NCI-H2227 treated with DMSO at 0.1 percent for 48 hours (cell line): ENCODE measurements around the gene CLASP1.
"Not testable (repeated sequence)": the region's sequence is repeated elsewhere in the genome, so short reads cannot be mapped to it uniquely, and the experiment has no call there.

ENCODE experiments used
- DNase-seq: peaks from one replicate; lab custom pipeline; 2025; lab: John Stamatoyannopoulos, UW

CLASP1 gene

DNA sequence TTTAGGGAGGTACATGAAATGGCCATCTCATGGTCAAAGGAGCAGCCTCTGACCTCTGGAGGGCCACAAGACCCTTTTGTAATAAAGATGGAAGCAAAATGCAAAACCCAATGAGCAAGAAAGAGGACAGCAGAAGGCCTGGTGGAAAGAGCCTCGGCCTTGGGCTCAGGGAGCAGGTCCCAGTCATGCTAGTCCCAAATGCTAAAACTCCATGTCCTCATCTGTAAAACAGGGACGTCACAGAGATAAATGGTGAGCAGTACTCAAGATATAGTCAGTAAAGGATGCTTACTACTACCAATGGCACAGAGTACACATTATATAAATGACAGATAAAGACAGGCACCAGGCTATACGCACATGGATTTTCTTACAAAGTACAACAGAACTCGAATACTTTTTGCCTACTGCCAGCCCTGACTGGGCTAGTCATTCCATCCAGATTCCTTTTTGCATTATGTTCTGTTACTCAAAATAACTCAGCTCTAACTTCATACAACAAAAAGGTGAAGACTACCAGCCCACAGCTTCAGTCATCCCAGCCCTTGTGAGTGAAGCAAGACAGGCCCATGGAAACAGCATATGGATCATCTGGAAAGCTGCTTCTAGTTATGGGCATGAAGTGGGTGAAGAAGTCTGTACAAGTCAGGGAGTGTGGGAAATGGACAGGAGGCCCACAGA lies 299.4 kb downstream of the CLASP1 start:
- DNase-seq, result no peak

DNA sequence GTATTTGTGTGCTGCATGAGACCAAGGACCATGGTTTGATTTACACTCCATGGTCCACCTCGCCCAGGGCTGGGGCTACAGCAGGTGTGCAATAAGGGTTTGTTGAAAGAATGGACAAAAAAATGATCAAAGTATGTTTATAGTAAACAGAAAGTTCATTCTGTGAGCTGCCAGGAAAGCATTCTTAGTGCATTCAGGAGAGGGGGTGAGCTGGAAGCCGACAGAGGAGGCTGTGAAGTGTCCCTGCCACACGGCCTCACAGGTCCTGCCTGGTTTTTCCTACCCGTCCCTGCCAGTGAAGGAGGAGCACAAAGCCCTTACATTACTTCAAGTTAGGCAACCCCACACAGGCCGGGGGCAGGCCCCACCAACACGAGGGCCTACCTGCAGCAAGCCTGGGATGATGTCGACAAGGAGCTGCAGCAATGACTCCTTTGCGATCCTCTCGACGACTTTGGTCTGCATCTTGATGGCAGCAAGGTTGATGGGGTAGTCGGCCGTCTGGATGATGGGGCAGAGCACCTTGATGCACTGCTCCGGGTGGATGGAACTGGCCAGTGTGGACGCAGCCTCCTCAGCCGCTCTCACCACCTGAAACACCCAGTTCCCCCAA lies 301.0 kb downstream of the CLASP1 start:
- DNase-seq, result no peak

DNA sequence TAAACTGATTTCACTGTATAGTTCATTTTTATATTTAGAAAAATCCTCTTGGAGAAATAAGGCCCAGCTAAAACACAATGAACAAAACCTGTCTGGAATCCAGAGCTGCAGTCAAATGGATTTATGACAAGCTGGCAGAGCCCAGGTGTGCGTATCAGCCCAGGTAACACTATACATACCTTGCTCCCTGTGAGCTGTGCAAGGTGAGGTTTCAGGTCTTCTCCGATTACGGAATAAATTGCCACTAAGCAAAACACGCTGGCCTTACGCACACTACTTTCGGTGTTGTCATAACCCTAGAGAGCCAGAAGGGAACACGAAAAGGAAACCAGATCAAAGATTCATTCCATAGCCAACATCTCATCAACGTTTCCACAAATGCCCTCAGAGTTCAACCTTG lies 302.4 kb downstream of the CLASP1 start:
- DNase-seq, result no peak

DNA sequence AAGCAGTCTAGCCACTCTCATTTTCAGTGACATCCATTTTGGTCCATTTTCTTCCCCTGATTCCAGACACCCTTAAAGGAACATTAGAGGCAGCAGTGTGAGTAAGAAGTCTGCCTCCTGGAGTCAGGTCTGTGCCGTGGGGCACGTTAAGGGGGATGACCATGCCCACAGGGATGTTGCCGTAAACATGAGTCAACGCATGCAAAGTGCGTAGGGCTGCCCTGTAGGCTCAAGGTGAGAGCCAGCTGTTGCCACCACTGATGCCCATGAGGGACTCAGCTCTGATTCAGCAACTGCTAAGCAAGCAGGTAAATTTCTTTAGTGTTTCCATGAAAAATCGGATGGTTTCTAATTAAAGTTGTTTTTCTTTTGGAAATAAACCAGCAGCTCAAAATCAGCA lies 302.9 kb downstream of the CLASP1 start:
- no peak for DNase-seq

DNA sequence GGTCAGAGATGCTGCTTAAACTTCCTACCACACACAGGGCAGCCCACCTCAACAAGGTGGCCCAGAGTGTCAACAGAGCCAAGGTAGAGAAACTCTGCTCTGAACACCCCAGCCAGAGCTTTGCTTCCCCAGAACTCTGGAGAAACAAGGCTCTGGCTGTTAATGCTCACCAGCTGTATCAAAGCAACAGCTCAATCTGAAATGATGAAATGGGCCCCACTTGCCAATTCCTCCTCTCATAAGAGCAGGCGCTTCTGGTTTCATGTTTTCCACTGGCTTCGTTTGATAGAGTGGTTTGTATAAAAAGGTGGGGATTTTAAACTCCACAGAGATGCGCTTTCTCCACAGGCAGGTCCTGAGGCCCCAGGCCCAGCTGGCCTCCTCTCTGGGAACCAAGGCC lies 303.4 kb downstream of the CLASP1 start:
- no peak for DNase-seq

DNA sequence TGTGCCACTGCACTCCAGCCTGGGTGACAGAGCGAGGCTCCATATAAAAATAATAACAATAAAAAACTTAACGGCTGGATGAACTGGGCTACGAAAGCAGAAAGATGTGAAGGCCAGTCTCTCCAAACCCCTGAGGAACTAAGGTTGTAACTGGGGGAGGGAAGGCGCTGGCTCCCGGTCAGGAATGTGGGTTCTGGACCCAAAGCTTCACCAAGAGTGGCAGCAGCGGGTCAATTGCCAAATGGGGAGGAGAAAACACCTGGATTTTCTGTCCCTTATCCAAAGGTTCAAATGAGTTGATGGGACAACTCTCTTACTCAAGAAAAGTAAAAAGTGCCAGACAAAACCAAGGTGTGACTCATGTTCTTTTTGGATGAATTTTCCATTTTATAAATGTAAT lies 304.2 kb downstream of the CLASP1 start:
- DNase-seq, result no peak

DNA sequence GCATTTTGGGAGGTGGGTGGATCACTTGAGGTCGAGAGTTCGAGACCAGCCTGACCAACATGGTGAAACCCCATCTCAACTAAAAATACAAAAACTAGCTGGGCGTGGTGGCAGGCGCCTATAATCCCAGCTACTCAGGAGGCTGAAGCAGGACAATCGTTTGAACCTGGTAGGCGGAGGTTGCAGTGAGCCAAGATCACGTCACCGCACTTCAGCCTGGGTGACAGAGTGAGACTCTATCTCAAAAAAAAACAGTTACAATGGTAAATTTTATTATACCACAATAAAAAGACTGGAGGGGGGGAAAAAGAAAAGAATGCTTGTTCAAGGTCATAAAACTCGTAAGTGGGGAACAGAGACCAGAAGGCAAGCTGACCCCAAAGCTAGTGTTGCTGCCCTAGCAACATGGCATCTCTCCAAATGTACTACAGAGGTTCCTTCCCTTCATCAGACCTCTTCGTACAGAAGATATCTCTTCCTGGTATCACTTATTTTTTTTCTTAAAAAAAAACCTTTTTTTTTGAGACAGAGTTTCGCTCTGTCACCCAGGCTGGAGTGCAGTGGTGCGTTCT lies 305.3 kb downstream of the CLASP1 start:
- not testable (repeated sequence) for DNase-seq

DNA sequence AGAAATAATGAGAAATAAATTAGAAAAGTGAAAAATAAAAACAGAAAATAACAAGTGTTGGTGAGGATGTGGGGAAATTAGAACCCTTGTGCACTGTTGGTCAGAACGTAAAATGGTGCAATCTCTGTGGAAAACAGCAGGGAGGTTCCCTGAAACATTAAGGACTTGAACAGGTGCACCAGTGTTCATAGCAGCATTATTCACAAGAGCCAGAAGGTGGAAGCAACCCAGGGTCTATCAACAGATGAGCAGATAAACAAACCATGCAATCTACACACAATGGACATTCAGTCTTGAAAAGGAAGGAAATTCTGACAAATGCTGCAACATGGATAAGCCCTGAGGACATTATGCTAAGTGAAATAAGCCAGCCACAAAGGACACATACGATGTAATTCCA lies 306.1 kb downstream of the CLASP1 start:
- DNase-seq, result no peak

DNA sequence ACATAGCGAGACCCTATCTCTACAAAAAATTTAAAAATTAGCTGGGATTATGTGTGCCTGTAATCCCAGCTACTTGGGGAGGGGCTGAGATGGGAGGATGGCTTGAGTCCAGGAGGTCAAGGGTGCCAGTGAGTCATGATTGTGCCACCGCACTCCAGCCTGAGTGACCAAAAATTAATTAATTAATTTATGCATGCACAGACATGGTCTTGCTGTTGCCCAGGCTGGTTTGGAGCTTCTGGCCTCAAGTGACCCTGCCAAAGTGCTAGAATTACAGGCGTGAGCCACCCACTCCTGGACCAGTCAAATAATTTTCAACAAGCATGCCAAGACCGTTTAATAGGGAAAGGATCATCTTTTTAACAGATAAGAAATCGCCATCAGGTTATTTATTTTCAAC lies 306.5 kb downstream of the CLASP1 start:
- no peak for DNase-seq

DNA sequence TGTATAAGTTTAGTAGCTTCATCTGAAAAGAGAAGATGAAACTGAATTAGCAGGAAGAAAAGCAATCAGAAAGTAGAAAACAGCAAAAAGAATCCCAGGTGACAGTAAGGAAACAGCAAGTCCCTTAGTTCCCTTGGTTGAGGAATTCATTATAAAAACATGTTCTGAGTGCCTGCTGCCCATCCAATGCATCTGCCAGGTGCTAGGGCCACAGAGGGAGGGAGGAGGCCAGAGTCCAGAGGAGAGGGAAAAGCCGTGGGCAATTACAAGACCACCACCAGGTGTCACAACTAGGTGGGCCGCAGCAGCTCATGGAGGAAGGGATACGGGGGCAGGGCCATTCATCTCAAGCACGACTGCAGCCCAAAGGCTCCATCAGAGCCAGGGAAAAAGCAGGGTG lies 308.3 kb downstream of the CLASP1 start:
- no peak for DNase-seq

DNA sequence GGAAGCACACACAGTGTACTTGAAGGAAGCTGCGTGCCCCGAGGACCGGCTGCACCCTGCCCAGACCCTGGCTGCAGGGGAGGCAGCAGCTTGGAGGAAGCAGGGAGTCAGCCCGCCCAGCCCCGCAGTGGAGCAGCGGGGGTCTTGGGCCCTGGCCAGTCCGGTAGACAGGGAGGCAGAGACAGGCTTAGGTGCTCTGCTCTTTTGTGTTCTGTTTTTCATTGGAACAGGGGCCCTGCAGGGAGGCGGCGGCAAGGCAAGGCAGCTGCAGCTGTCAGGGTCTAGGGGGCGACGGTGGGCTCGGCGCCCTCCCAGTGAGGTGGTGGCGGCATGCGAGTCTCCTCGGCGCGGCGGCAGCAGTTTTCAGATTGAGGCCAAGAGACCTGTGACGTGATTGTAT lies 311.0 kb downstream of the CLASP1 start:
- DNase-seq, result no peak

DNA sequence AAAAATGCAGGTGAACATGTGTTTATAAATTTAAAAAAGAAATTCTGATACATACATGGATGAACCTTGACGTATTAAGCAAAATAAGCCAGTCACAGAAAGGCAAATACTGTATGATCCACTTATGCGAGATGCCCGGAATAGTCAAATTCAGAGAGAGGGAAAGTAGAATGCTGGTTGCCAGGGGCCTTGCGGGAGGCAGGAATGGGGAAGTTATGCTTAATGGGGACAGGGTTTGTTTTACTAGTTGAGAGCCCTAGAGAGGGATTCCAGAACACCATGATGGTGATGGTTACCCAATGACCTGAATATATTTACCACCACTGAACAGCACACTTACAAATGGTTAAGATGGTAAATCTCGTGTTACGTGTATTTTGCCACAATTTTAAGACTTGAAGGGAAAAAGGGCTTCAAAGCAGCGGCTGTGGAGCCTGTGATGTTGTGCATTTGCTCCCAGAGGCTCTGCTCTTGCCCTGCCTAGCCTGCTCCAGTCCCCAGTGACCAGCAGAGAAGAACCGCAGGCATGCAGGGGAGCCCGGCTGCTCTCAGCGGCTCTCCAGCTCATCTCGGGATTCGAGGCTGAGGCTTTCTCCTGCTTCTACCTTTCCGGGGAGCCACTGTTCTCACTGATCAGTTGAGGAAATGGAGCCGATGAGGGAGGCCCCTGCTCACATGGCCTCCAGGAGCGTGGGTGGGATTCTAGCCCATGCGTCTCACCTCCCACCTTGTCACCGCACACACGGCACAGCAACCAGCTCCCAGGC lies 312.6 kb downstream of the CLASP1 start:
- no peak for DNase-seq

DNA sequence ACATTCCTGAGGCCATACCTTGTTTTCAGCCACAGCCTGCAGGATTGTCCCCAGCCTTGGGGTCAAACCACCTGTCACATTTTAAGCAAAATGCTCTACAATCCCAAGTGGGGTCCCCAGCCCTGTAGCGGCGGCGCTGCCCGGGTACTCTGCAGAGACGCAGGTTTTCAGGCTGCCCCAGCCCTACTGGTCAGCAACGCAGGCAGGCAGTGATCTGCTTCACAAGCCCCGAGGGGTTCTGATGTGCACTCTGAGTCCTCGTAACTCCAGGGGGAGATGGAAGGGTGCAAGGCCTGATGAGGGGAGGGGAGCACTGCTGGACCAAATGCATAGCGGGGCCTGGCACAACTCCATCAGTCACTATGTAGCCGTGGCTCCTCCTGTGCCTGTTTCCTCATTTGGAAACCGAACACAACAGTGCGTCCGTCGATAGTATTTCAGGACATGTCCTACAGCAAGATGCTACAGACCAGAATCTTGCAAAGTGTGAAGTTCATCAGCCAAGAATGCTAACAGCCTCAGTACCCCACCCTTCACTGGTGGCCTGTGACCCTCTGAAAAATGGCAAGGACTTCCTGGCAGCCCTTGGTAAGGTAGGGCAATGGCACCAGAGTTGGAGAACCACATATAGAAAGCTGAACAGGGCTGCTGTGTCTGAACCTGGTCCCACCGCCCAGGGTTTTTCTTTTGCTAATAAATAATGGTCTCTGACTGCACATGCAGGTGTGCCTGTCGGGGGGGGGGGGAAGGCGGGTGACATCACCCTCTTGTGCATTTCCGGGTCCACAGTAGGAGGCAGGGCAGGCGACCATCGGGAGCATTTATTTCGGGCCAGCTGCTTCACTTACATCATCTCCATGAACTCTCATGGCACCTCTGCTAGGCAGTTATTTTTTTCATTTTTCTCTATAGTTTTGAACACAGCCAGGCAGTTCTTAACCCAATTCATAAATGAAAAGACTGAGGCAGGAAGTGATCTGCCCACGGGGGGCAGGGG lies 313.7 kb downstream of the CLASP1 start:
- no peak for DNase-seq

DNA sequence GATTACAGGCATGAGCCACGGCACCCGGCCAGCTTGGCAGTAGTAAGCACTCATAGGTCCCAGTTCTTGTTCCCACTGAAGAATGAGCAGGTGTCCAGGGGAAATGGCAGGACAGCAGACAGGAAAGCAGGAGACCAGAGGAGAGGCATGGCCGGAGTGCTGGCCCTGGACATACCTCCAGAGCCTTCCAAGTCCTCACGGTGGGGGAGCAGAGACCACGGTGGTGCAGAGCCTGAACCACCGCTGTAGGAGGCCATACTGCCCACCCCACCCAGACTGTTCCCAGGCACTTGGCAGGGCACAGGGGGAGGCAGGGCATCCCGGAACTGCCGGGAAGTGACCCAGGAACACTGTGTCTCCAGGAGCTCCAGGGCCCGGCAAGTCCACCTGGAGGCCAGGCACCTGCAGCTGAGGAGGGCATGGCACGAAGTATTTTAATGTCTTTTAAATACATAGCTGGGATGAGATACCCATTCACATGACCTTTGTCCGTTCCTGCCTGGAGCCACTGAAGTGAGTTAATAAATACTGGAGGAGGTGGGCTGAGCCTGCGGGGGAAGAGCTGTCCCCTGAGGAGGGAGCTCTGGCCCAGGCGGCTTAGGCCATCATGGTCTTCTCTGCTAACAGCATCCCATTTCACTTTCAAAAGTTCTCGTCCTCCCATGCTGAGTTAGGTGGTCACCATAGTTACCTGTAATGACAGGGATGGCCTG lies 314.5 kb downstream of the CLASP1 start:
- no peak for DNase-seq

DNA sequence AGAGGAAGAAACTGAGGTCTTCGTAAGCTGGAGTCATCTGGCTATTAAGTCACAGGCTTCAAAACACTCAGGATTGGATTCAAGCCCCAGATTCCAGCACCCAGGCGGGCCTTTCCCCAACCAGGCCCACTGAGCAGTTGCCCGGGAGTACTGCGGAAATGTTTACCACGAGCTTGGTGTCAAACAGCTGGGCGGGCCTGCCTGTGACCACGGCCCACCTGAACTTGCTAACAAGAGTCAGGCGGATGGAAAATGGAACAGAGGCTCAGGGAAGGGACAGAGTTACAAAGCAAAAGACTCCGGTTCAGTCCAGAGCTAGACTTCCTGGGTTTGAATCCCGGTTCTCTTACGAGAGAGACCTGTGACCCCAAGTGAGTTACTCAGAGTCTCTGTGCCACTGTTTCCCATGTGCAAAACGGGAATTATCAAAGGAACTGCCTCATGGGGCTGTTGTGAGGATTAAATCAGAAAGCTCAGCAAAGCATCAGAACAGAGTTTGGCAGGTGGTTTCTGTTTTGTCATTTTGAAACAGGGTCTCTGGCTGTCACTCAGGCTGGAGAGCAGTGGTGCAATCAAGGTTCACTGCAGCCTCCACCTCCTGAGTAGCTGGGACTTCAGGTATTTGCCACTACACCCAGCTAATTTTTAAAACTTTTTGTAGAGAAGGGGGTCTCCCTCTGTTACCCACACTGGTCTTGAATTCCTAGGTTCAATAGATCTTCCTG lies 315.3 kb downstream of the CLASP1 start:
- no peak for DNase-seq

DNA sequence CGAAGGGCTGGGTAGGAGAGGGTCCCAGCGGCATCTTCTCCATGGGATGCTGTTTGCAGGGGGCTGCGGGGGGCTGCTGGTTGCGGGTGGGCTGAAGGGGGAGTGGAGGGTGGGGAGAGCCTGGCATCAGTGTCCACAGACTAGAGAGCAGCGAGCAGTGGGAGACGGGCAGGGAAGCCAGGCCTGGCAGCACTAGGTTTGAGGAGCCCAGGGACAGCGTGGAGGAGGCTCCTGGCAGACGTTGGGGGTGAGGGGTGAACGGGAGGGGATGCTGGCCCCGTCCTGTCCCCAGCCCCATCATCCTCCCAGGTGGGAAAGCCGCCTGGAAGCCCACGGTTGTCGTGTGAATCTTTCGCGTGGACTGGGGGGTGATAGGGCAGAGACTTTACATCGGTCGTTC lies 316.0 kb downstream of the CLASP1 start:
- no peak for DNase-seq

DNA sequence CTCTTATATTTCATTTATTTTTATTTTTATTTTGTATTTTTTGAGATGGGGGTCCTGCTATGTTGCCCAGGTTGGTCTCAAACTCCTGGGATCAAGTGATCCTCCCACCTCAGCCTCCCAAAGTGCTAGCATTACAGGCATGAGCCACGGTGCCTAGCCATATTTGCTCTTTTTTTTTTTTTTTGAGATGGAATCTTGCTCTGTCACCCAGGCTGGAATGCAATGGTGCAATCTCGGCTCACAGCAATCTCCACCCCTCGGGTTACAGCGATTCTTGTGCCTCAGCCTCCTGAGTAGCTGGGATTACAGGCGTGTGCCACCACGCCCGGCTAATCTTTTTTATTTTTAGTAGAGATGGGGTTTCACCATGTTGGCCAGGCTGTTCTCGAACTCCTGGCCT lies 317.9 kb downstream of the CLASP1 start:
- DNase-seq, result not testable (repeated sequence)

DNA sequence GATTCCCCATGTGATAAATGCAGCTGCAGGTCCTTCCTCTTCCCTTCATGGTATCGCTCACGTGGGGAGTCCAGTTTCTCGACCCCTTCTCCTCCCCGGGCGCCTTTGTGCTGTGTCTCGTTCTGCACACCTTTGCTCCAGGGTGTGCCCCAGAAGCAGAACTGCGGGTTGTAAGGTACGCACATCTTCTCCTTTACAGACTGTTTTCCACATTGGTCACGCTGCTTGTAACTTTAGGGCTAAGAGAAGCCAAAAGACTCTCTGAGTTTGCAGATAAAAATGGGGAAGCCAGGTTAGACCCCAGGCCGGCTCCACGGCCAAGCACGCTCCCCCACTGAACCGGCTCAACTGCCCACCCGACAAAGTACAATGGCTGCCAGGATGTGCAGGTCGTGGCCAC lies 318.3 kb downstream of the CLASP1 start:
- DNase-seq, result no peak

DNA sequence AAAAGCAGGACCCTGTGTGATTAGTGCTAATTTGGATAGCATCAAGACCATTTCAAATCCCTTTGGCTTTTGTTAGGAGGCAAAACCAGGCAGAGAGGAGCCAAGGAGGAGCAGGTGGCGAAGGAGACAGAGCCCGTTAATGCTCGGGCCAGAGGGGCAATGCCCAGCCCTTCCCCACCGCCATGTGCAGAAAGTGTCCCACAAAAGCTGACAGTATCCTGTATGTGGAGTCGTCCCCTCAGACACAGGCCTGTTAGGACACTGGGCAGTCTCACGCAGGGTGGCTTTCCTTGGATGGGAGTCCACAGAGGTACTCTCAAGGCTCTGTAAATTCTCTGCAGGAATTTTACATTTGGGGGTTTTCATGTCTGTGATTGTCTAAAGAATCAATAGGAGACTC lies 319.5 kb downstream of the CLASP1 start:
- DNase-seq, result no peak

DNA sequence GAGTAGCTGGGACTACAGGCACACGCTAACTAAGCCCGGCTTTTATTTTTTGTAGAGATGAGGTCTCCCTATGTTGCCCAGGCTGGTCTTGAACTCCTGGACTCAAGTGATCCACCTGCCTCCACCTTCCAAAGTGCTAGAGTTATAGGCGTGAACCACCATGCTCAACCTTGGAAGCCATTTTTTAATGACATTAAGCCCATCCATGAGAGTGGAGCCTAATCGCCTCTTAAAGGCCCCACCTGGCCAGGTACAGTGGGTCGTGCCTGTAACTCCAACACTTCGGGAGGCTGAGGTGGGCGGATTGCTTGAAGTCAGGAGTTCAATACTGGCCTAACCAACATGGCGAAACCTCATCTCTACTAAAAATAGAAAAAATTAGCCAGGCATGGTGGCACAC lies 322.6 kb downstream of the CLASP1 start:
- DNase-seq, result no peak
